GM18868 (cell line): ENCODE results near the gene KAZALD1.

Experiments
- ATAC-seq: cut with Tn5 transposase; IDR thresholded peaks from one replicate; pipeline ENCODE4 v1.9.1; 2021; ENCODE audit warnings: mild to moderate bottlenecking, moderate library complexity; ENCODE audit not compliant: unreplicated experiment

The KAZALD1 gene

GRCh38 chr10:101094121-101094879 is 32.5 kb downstream of the KAZALD1 start:
- no peak for ATAC-seq

GRCh38 chr10:101095004-101095403 is 33.2 kb downstream of the KAZALD1 start:
- ATAC-seq: no peak

- ATAC-seq: no peak
These were observed 33.9 kb downstream of the KAZALD1 start for GRCh38 chr10:101095550-101096213.

- ATAC-seq: no peak
These were observed 34.6 kb downstream of the KAZALD1 start for GRCh38 chr10:101096378-101096777.

GRCh38 chr10:101097881-101098280 is 36.1 kb downstream of the KAZALD1 start:
- ATAC-seq: no peak

GRCh38 chr10:101099901-101100300 is 38.1 kb downstream of the KAZALD1 start:
- ATAC-seq: no peak

- ATAC-seq: no peak
These were observed 39.6 kb downstream of the KAZALD1 start for GRCh38 chr10:101101372-101101881.

- ATAC-seq: no peak
These were observed 41.6 kb downstream of the KAZALD1 start for GRCh38 chr10:101103430-101103829.

- no peak for ATAC-seq
These were observed 44.6 kb downstream of the KAZALD1 start for GRCh38 chr10:101106351-101106750.

GRCh38 chr10:101107771-101108170 is 46.0 kb downstream of the KAZALD1 start:
- ATAC-seq: no peak

GRCh38 chr10:101110856-101111523 is 49.2 kb downstream of the KAZALD1 start:
- no peak for ATAC-seq

GRCh38 chr10:101111547-101111946 is 49.8 kb downstream of the KAZALD1 start:
- no peak for ATAC-seq

GRCh38 chr10:101112799-101113594 is 51.2 kb downstream of the KAZALD1 start:
- no peak for ATAC-seq

- ATAC-seq: no peak
These were observed 52.2 kb downstream of the KAZALD1 start for GRCh38 chr10:101113890-101114403.

- no peak for ATAC-seq
These were observed 52.9 kb downstream of the KAZALD1 start for GRCh38 chr10:101114646-101115045.
